RWPE1 (cell line): ENCODE results near the gene SHISA8.

Experiments
- CTCF ChIA-PET: fragments of 350-600 bp; sonication (Branson Sonifier 250); formaldehyde crosslinking; extraction: SDS; loops from one replicate; lab custom pipeline; 2021; lab: Yijun Ruan, JAX
- POLR2A ChIA-PET: fragments of 400-600 bp; formaldehyde crosslinking; extraction: SDS; loops from one replicate; lab custom pipeline; 2020; ENCODE audit warnings: antibody characterized with exemption; ENCODE audit not compliant: low non-redundant PET; lab: Yijun Ruan, JAX
- DNase-seq: peaks from one replicate; pipeline ENCODE4 v3.0.0; 2012; ENCODE audit warnings: low spot score
- H3K27ac ChIP-seq: fragments of 450-650 bp; 2 replicates; pipeline ENCODE4 v1.5.1; 2017
- TF ChIP-seq, protein P1 (sequence below): fragments of 450-650 bp; conservative IDR thresholded peaks from 2 replicates; pipeline ENCODE4 v1.5.1; 2017; ENCODE audit warnings: low read depth, mild to moderate bottlenecking

The SHISA8 gene

DNA sequence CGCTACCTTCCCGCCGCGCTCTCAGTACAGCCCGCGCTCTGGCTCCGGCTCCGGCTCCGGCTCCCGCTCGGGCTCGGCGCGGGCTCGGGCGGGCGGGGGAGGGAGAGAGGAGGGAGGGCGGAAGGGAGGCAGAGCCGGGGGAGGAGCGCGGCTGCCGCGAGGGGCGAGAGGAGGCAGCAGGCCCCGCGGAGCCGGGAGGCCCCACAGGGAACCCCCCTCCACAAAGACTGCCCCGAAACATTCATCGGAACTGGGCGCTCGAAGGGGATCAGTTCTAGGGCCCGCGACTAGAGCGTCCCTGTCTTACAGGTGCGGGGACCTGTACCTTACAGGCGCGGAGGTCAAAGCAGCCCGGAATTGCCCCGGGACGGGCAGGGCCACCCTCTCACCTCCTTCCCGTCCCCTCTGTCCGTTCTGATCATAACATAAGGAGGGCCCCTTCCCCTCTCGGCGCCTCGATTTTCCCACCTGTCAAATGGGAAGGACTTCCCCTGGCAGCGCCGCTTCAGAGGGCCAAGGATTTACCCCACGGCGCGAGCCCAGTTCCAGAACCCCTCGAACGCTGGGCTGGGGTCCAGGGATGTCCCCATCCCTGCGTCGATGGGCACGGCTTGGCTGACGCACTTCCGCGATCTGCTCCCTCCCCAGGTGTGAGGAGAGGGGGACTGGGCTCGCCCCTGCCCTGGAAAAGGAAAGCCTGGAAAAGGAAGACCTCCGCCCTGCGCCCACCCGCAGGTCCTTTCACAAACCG lies at the start of gene SHISA8:
Gene SHISA8, minus strand, starts transcription at position 40 of the 751 bp plus-strand sequence. CDS start 407 bp downstream, outside the sequence.
- CTCF ChIA-PET = interaction anchor here (0.7 kb wide), 1 partner anchor 50 kb away, joined by 3 read pairs; no protein-coding TSS in a partner anchor
- TF ChIP-seq, protein P1, sequence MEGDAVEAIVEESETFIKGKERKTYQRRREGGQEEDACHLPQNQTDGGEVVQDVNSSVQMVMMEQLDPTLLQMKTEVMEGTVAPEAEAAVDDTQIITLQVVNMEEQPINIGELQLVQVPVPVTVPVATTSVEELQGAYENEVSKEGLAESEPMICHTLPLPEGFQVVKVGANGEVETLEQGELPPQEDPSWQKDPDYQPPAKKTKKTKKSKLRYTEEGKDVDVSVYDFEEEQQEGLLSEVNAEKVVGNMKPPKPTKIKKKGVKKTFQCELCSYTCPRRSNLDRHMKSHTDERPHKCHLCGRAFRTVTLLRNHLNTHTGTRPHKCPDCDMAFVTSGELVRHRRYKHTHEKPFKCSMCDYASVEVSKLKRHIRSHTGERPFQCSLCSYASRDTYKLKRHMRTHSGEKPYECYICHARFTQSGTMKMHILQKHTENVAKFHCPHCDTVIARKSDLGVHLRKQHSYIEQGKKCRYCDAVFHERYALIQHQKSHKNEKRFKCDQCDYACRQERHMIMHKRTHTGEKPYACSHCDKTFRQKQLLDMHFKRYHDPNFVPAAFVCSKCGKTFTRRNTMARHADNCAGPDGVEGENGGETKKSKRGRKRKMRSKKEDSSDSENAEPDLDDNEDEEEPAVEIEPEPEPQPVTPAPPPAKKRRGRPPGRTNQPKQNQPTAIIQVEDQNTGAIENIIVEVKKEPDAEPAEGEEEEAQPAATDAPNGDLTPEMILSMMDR = no peak
- POLR2A ChIA-PET = no interaction called here
- DNase-seq = peak; percentile 44
- H3K27ac ChIP-seq = no peak within 1 kb of the TSS

GRCh38 chr22:41964112-41964491 lies 49.2 kb upstream of the SHISA8 start:
- ChIA-PET CTCF (interaction anchor here (0.6 kb wide), 1 partner anchor 127 kb away, joined by 3 read pairs; no protein-coding TSS in a partner anchor), POLR2A (no interaction called here)
- TF ChIP-seq, protein P1 = no peak
- peak overlapping the region; percentile 38 for H3K27ac ChIP-seq
- DNase-seq = no peak

- ChIA-PET CTCF (interaction anchor here (0.6 kb wide), 1 partner anchor 128 kb away, joined by 3 read pairs; no protein-coding TSS in a partner anchor), POLR2A (no interaction called here)
- no peak for DNase-seq
- H3K27ac ChIP-seq = peak overlapping the region; percentile 38
- TF ChIP-seq, protein P1 = no peak
Observed at GRCh38 chr22:41963453-41964111, 48.7 kb upstream of the SHISA8 start.

- ChIA-PET POLR2A (no interaction called here), CTCF (interaction anchor here (1.0 kb wide), 1 partner anchor 261 kb away, joined by 3 read pairs; no protein-coding TSS in a partner anchor)
- H3K27ac ChIP-seq = no peak overlapping the region
- TF ChIP-seq, protein P1 = peak; percentile 18; the same call in 1 of the 2 replicates
- no peak for DNase-seq
Observed at GRCh38 chr22:41957941-41958556, 43.2 kb upstream of the SHISA8 start.

DNA sequence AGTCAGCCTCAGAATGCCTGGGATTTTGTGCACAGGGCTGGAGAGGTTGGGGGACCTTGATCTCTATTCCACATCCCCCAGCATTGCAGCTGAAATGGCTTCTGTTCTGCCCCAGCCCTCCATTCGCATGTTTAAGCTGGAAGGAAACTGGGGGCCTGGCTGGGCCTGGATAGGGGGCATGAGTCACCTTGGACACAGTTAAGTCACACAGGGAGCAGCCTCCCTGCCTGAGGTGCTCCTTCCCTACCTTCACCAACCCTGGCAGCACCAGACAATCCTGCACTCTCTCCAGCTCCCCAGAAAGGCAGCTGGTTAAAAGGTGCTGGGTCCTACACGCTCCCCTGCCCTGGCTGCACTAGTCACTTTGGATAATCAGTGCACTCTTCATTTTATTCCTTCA lies 37.8 kb upstream of the SHISA8 start:
- CTCF ChIA-PET = no interaction called here
- TF ChIP-seq, protein P1 = no peak
- POLR2A ChIA-PET = no interaction called here
- H3K27ac ChIP-seq = peak overlapping the region; percentile 4; the same call in 1 of the 2 replicates
- DNase-seq = no peak

DNA sequence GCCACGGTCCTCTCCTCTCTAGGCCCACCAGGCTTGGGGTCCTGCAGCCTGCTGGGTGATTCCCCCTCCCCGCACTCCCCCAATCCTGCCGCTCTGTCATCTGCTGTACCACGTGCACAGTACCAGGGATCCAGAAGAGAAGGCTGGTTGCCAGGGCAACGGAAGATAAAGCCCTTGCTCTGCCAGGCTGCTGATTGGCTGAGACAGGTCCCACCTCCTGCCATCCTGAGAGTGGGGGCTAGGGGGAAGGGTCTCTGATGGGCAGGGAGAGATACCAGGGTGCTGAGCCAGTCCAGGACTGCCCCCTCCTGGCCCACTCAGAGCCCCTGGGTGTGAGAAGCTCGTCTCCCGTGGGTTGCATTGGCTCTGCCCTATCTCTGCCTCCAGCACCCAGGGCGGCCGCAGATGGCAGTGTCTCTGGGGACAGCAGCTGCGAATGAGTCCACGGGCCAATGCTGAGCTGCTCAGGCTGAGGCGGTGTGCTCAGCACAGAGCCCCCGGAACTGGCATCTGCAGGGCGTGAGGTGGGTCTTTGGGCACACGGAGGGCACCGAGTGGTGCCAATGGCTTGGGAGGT lies 37.1 kb upstream of the SHISA8 start, which contains the start of gene SMIM45:
Gene SMIM45, plus strand, starts transcription at position 253 of the 577 bp plus-strand sequence.
- ChIA-PET CTCF (no interaction called here), POLR2A (no interaction called here)
- peak within 1 kb of the TSS; percentile 4; the same call in 1 of the 2 replicates for H3K27ac ChIP-seq
- TF ChIP-seq, protein P1 = no peak
- no peak for DNase-seq
